Esophagus muscularis mucosa (tissue), 4 donors: ENCODE measurements around the gene ZNF350. TPM values are rescaled to one million over a fixed set of nuclear protein-coding genes. Genes with fewer than 3 reads are reported as not detected.

ENCODE experiments used
- DNase-seq: peaks from one replicate; pipeline ENCODE4 v3.0.0-alpha.2; 2017; ENCODE audit errors: extremely low spot score
- H3K27ac ChIP-seq, 4 donors: fragments of 200-600 bp; sonication (generic); replicated peaks in 1 of 4; 1 replicate in 3 of 4; 2 replicates in 1 of 4; pipeline ENCODE4 v1.5.1; 2016 to 2019; ENCODE audit warnings: mild to moderate bottlenecking in 1 of 4
- H3K27me3 ChIP-seq, 4 donors: fragments of 200-600 bp; sonication (generic); one replicate each; pipeline versions ENCODE4 v1.5.1 to v1.6.0; 2016 to 2019
- H3K36me3 ChIP-seq, 4 donors: fragments of 200-600 bp; sonication (generic); one replicate each; pipeline ENCODE4 v1.5.1; 2016 to 2019
- H3K4me1 ChIP-seq, 4 donors: fragments of 200-600 bp; sonication (generic); one replicate each; pipeline ENCODE4 v1.5.1; 2016 to 2019
- H3K4me3 ChIP-seq, 4 donors: fragments of 200-600 bp; sonication (generic); 1 replicate in 2 of 4; 2 replicates in 2 of 4; pipeline ENCODE4 v1.5.1; 2016 to 2019; ENCODE audit warnings: mild to moderate bottlenecking in 4 of 4, moderate library complexity in 1 of 4
- H3K9me3 ChIP-seq, 4 donors: fragments of 200-600 bp; sonication (generic); 1 replicate in 3 of 4; 2 replicates in 1 of 4; pipeline ENCODE4 v1.5.1; 2016 to 2019
- CTCF ChIP-seq, 3 experiments: fragments of 200-600 bp in 2 of 3; fragments of 450-650 bp in 1 of 3; sonication (generic) in 2 of 3; IDR thresholded peaks; one replicate each; pipeline ENCODE4 v1.5.1; 2017 to 2019; ENCODE audit warnings: antibody characterized with exemption in 3 of 3, mild to moderate bottlenecking in 2 of 3, moderate library complexity in 1 of 3
- EP300 ChIP-seq: sonication (generic); formaldehyde crosslinking; IDR thresholded peaks from one replicate; pipeline ENCODE4 v1.6.1; 2017; ENCODE audit warnings: antibody characterized with exemption
- POLR2A ChIP-seq: fragments of 450-650 bp; IDR thresholded peaks from one replicate; pipeline ENCODE4 v1.6.1; 2017; ENCODE audit warnings: antibody characterized with exemption, moderate library complexity, mild to moderate bottlenecking, low read depth
- POLR2AphosphoS5 ChIP-seq, 2 donors: sonication (generic); formaldehyde crosslinking; IDR thresholded peaks; one replicate each; pipeline ENCODE4 v1.6.1; 2017; ENCODE audit warnings: antibody characterized with exemption in 2 of 2
- whole genome bisulfite sequencing: methylation state at CpG from one replicate; pipeline ENCODE4 v1.1.5; 2018; 5-methylcytosine and 5-hydroxymethylcytosine counted together
- intact Hi-C: fragments of 100-400 bp; cut with DNase I; formaldehyde crosslinking; loops from one replicate; pipeline ENCODE4 v1.15.1; 2023
- total RNA-seq, 4 donors: library from RNA; depleted of rRNA; stranded (reverse); fragments of >200 nt; gene quantifications; one replicate each; pipeline versions ENCODE4 v1.1.0 to v1.2.1, GENCODE V29; 2016

ZNF350 gene
- total RNA-seq, 4 donors from 2014 or later = 9.2 to 14.6 (median 12.7) TPM

GRCh38 chr19:51921949-51922348 lies 64.7 kb downstream of the ZNF350 start:
- H3K9me3 ChIP-seq = peaks cover 0 to 70% (median 62%) of the 10 kb centered on the region in 4 donors
- 93% methylated on average over 7 of the region's 8 CpGs for WGBS
- DNase-seq = no peak
- H3K36me3 ChIP-seq = no peaks in the 10 kb centered on the region
- intact Hi-C loops = no loop called here
- no peak overlapping the region for H3K27ac ChIP-seq
- H3K27me3 ChIP-seq = no peaks in the 10 kb centered on the region
- no peak for TF ChIP-seq POLR2A
- no peak for TF ChIP-seq CTCF (IDR thresholded peaks at IDR 0.05)
- TF ChIP-seq POLR2AphosphoS5 (IDR thresholded peaks at IDR 0.05) = no peak
- TF ChIP-seq EP300 = no peak
- H3K4me1 ChIP-seq = peaks cover 0 to 6% (median 4%) of the 10 kb centered on the region in 4 donors
- no peak overlapping the region for H3K4me3 ChIP-seq

DNA sequence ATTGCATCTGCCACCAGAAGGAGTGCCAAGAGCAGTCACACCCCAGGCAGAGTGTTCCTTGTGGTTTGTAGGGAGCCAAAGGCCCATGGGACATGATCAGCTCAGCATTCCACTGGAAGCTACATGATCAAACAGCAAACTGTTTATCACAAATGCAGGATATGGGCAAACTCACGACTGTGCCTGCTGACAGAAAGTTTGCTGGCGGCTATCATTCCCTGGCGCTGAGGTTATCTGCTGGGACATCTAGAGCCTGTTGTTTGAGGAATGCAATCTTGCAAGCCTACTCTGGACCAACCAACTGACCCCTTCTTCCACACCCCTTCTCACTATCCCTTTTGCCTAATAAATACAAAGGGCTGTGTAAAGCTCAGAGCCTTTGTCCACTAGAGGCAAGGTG lies 67.0 kb downstream of the ZNF350 start:
- no peaks in the 10 kb centered on the region for H3K4me1 ChIP-seq
- H3K9me3 ChIP-seq = peaks cover 0 to 91% (median 83%) of the 10 kb centered on the region in 4 donors
- H3K4me3 ChIP-seq = no peak overlapping the region
- TF ChIP-seq EP300 (no peak), POLR2A (no peak), POLR2AphosphoS5 (IDR thresholded peaks at IDR 0.05) (no peak), CTCF (IDR thresholded peaks at IDR 0.05) (no peak)
- DNase-seq = no peak
- no peaks in the 10 kb centered on the region for H3K27me3 ChIP-seq
- H3K27ac ChIP-seq = no peak overlapping the region
- no peaks in the 10 kb centered on the region for H3K36me3 ChIP-seq
- 80% methylated on average over 2 of the region's 3 CpGs for WGBS
- intact Hi-C loops = no loop called here

- Histone ChIP-seq H3K4me3 (no peak overlapping the region), H3K36me3 (no peaks in the 10 kb centered on the region), H3K4me1 (no peaks in the 10 kb centered on the region)
Measured at GRCh38 chr19:51916167-51916566, 70.5 kb downstream of the ZNF350 start.

DNA sequence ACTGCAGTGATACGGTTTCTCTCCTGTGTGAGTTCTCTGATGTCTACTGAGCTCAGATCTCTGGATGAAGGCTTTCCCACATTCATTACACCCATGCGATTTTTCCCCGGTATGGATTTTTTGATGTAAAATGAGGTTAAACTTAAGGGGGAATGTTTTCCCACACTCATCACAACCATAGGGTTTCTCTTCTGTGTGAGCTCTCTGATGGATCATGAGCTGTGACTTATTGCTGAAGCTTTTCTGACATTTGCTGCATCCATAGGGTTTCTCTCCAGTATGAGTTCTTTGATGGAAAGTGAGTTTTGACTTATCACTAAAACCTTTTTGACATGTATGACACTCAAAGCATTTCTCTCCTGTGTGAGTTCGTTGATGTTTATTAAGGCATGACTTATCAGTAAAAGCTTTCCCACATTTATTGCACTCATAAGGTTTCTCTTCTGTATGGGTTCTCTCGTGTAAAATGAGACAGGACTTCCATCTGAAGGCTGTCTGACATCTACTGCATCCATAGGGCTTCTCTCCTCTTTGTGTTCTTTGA lies 71.2 kb downstream of the ZNF350 start:
- peaks cover 0 to 10% (median 0%) of the 10 kb centered on the region in 4 donors for H3K27me3 ChIP-seq
- no peaks in the 10 kb centered on the region for H3K4me1 ChIP-seq
- H3K27ac ChIP-seq = no peak overlapping the region
- H3K4me3 ChIP-seq = no peak overlapping the region
- peaks cover 0 to 74% (median 70%) of the 10 kb centered on the region in 4 donors for H3K9me3 ChIP-seq
- no peaks in the 10 kb centered on the region for H3K36me3 ChIP-seq
- WGBS = 79% methylated on average over 5 of the region's 5 CpGs
- intact Hi-C loops = no loop called here
- TF ChIP-seq CTCF (IDR thresholded peaks at IDR 0.05) (no peak), POLR2AphosphoS5 (IDR thresholded peaks at IDR 0.05) (no peak), POLR2A (no peak), EP300 (no peak)
- DNase-seq = no peak

More at GRCh38 chr19:51916167-51916566, 70.5 kb downstream of the ZNF350 start:
- peaks cover 0 to 82% (median 74%) of the 10 kb centered on the region in 4 donors for H3K9me3 ChIP-seq
- WGBS = 93% methylated on average over 1 of the region's 1 CpG
- DNase-seq = no peak
- H3K27me3 ChIP-seq = peaks cover 0 to 5% (median 0%) of the 10 kb centered on the region in 4 donors
- no peak for TF ChIP-seq EP300
- TF ChIP-seq CTCF (IDR thresholded peaks at IDR 0.05) = no peak
- TF ChIP-seq POLR2AphosphoS5 (IDR thresholded peaks at IDR 0.05) = no peak
- TF ChIP-seq POLR2A = no peak
- intact Hi-C loops = no loop called here
- no peak overlapping the region for H3K27ac ChIP-seq

Other genes with a start within 250 kb of the ZNF350 start
- gene FPR1, start 235.0 kb downstream of the ZNF350 start, total RNA-seq = 10 to 100 TPM in 2 of 4 donors, 1 to 10 TPM in 2; 3.7 to 38.9 (median 7.7) TPM
- gene FPR2, start 225.7 kb downstream of the ZNF350 start, total RNA-seq = 1 to 10 TPM in 2 of 4 donors, under 1 TPM in 1, not detected in 1; 0.29 to 9.1 (median 1.5) TPM
- gene FPR3, start 191.7 kb downstream of the ZNF350 start, total RNA-seq = 1 to 10 TPM; 4.0 to 9.9 (median 6.8) TPM
- 10 to 100 TPM in 3 of 4 donors, 1 to 10 TPM in 1; 8.4 to 29.1 (median 11.5) TPM for gene ZNF577, start 98.9 kb downstream of the ZNF350 start, total RNA-seq
- gene ZNF649, start 81.8 kb downstream of the ZNF350 start, total RNA-seq = 10 to 100 TPM in 3 of 4 donors, 1 to 10 TPM in 1; 9.1 to 15.0 (median 13.6) TPM
- 1 to 10 TPM; 4.2 to 8.3 (median 5.5) TPM for gene ZNF613, start 59.4 kb downstream of the ZNF350 start, total RNA-seq
- 10 to 100 TPM; 13.4 to 17.6 (median 15.2) TPM for gene ZNF615, start 21.4 kb upstream of the ZNF350 start, total RNA-seq
- 10 to 100 TPM in 1 of 4 donors, 1 to 10 TPM in 3; 5.8 to 10.3 (median 7.7) TPM for gene ZNF614, start 41.5 kb upstream of the ZNF350 start, total RNA-seq
- gene ZNF432, start 62.0 kb upstream of the ZNF350 start, total RNA-seq = 10 to 100 TPM in 1 of 4 donors, 1 to 10 TPM in 3; 8.6 to 10.1 (median 9.2) TPM
- gene ZNF841, start 108.9 kb upstream of the ZNF350 start, total RNA-seq = 10 to 100 TPM; 11.3 to 13.7 (median 12.5) TPM
- 1 to 10 TPM; 3.0 to 6.6 (median 4.3) TPM for gene ZNF616, start 153.1 kb upstream of the ZNF350 start, total RNA-seq
- gene ZNF836, start 184.8 kb upstream of the ZNF350 start, total RNA-seq = 10 to 100 TPM in 2 of 4 donors, 1 to 10 TPM in 2; 5.8 to 13.1 (median 9.1) TPM
- gene PPP2R1A, start 203.2 kb upstream of the ZNF350 start, total RNA-seq = 100 to 1,000 TPM; 192 to 304 (median 221) TPM